ENCODE data around the gene TEAD1.

- no peak for TF ChIP-seq CTCF (conservative IDR thresholded peaks at IDR 0.05; ENCODE audit: low read length)
- TF ChIP-seq EZH2phosphoT487 (IDR thresholded peaks at IDR 0.05; ENCODE audit: borderline replicate concordance, low read depth, low read length) = no peak
These were observed 21.1 kb downstream of the TEAD1 start for GRCh38 chr11:12695221-12695794.
